NT2/D1 (cell line): ENCODE data around the gene POGK.
"Not testable (repeated sequence)": the region's sequence is repeated elsewhere in the genome, so short reads cannot be mapped to it uniquely, and the experiment has no call there.

Experiments used
- SUZ12 ChIP-seq: IDR thresholded peaks from 2 replicates; pipeline ENCODE4 v1.6.1; 2011; ENCODE audit not compliant: insufficient read length, insufficient read depth; ENCODE audit errors: extremely low read depth
- YY1 ChIP-seq: IDR thresholded peaks from 2 replicates; pipeline ENCODE4 v1.6.1; 2011; ENCODE audit not compliant: insufficient read length, insufficient read depth
- ZNF274 ChIP-seq: IDR thresholded peaks from 2 replicates; pipeline ENCODE4 v1.6.1; 2011; ENCODE audit warnings: mild to moderate bottlenecking, low read depth, low read length

GRCh38 chr1:166878173-166878917 is 39.1 kb downstream of the POGK start:
- not testable (repeated sequence) for TF ChIP-seq SUZ12, YY1, ZNF274
